GM18870 (cell line): ENCODE measurements around the gene DESI2.

Experiments
- ATAC-seq: cut with Tn5 transposase; IDR thresholded peaks from one replicate; pipeline ENCODE4 v1.9.1; 2021; ENCODE audit warnings: moderate library complexity; ENCODE audit not compliant: unreplicated experiment

DESI2 gene

GRCh38 chr1:244652623-244653438, at the start of gene DESI2:
DESI2 (plus strand) TSS chr1:244653126; CDS start chr1:244653314, 188 bp downstream.
- ATAC-seq: peak; percentile 98

GRCh38 chr1:244603498-244603897, 49.4 kb upstream of the DESI2 start:
- no peak for ATAC-seq

GRCh38 chr1:244605835-244606370, 47.0 kb upstream of the DESI2 start:
- no peak for ATAC-seq

GRCh38 chr1:244614113-244614836, 38.7 kb upstream of the DESI2 start:
- no peak for ATAC-seq

GRCh38 chr1:244614879-244615278, 38.0 kb upstream of the DESI2 start:
- ATAC-seq: no peak

GRCh38 chr1:244615301-244615700, 37.6 kb upstream of the DESI2 start:
- ATAC-seq: no peak

GRCh38 chr1:244626709-244627108, 26.2 kb upstream of the DESI2 start:
- ATAC-seq: no peak

- ATAC-seq: no peak
These were observed 24.1 kb upstream of the DESI2 start for GRCh38 chr1:244628789-244629188.

GRCh38 chr1:244633140-244633539, 19.8 kb upstream of the DESI2 start:
- ATAC-seq: no peak

GRCh38 chr1:244634546-244634945, 18.4 kb upstream of the DESI2 start:
- no peak for ATAC-seq

GRCh38 chr1:244636488-244637259, 16.3 kb upstream of the DESI2 start:
- no peak for ATAC-seq

GRCh38 chr1:244639561-244639960, 13.4 kb upstream of the DESI2 start:
- no peak for ATAC-seq

- ATAC-seq: no peak
These were observed 12.0 kb upstream of the DESI2 start for GRCh38 chr1:244640917-244641316.

GRCh38 chr1:244642526-244642925, 10.4 kb upstream of the DESI2 start:
- no peak for ATAC-seq

- no peak for ATAC-seq
These were observed 9.9 kb upstream of the DESI2 start for GRCh38 chr1:244642988-244643387.

- no peak for ATAC-seq
These were observed 7.5 kb upstream of the DESI2 start for GRCh38 chr1:244645414-244645813.

GRCh38 chr1:244645890-244646289, 7.0 kb upstream of the DESI2 start:
- ATAC-seq: no peak

GRCh38 chr1:244647819-244648218, 5.1 kb upstream of the DESI2 start:
- no peak for ATAC-seq

GRCh38 chr1:244651956-244652622, 837 bp upstream of the DESI2 start:
- no peak for ATAC-seq

GRCh38 chr1:244653439-244654107, 647 bp downstream of the DESI2 start:
- no peak for ATAC-seq
